GM18861 (cell line): ENCODE measurements around the gene FMO3.

Source experiments
- ATAC-seq: cut with Tn5 transposase; IDR thresholded peaks from one replicate; pipeline ENCODE4 v1.9.1; 2021; ENCODE audit not compliant: unreplicated experiment

FMO3 gene

DNA sequence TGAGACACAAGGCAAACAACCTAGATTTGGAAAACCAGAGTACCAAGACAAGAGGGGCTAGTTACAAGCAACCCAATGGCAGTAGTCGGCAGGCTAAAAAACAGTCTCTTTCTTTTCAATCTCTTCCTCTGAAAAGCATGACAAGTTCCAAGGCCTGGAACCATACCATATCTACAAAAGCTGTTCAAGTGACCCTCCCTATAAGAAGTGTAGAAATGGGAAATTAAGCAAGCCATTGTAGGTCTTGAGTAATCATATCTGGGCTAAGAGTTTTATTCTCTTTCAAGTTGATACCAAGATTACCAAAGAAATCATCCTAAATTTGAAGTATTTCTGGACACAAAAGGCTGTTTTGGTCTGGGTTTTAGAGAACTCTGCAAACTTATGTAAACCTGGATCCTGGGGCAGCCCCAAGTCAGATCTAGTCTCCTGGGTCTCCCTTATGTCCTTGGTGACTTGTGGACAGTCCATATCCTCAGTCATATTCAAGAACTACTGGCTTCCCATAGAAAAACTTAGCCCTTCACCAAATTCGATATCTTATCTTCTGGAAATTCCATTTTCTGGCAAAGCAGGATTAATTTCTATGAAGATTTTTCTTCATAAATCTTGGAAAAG lies 24.7 kb downstream of the FMO3 start:
- ATAC-seq, result no peak

GRCh38 chr1:171116676-171117075 lies 26.0 kb downstream of the FMO3 start:
- no peak for ATAC-seq

GRCh38 chr1:171117085-171117484 lies 26.4 kb downstream of the FMO3 start:
- ATAC-seq, result no peak

- ATAC-seq, result no peak
These were observed 28.9 kb downstream of the FMO3 start for GRCh38 chr1:171119648-171120047.

DNA sequence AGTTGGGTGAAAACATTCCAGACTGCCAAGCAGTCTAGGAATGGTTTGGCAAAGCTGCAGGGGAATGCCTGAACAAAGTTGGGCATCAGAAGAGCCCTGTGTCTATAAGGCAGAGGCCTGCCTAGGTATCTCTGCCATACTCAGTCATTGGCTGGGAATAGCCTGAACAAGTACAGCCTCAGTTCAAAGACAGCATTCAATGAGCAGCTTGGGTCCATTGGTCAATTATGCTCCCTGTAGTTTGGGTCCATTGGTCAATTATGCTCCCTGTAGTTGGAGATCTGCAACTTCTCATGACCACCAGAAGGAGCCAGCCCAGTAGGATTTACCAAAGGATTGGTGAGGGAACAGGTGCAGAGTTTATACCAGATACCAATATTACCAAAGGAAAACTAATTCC lies 31.6 kb downstream of the FMO3 start:
- no peak for ATAC-seq

DNA sequence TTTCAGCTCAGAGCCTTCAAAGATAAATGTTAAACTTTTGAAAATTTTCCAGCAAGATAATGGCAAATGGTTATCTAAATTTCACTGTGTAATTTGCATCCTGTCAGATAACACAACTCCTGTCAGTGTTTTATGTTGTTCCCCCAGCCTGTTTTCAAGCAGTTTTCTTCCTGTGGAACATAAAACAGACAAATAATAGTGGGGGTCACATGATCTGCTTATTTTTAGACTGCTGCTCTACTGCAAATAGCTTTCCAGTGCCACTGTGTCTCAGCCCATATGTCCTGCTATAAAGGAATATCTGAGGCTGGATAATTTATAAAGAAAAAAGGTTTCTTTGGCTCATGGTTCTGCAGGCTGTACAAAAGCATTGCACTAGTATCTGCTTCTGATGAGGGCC lies 32.2 kb downstream of the FMO3 start:
- ATAC-seq, result no peak

DNA sequence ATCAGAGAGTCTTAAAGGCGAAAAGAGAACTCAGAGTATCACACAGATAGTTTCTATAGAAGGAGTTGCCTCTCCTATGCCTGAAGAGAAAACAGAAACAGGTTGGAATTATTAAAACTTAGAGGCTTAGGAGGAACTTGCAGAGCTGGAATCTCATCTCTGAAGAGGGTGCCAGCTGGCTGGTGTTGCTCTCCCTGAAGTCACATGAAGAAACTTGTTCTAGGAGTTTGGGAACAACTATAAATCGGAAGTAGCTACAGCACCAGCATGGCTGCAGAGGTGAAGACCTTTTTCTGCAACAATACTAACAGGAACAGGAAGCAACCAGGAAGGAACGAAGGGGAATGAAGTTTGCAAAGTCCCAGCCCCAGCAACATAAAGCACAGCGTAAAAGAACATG lies 35.8 kb downstream of the FMO3 start:
- ATAC-seq, result no peak

GRCh38 chr1:171127099-171127498 lies 36.4 kb downstream of the FMO3 start:
- no peak for ATAC-seq

DNA sequence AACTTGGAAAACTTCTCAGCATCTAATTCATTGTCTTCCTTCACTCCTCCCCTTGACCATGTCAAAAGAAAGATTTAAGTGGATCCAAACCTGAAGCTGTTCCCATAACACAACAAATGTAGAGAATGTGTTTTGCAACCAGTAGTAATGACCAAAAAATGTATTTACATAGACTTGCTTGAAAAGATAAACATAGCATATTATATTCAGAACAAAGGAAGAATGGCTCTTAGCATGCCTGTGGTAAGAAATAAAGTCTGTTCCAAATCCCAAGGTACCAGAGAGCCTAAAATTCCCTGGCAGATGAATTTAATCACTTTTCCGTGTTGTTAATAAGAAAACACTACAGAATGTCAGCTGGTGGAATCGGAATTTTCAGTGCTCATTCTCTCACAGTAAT lies 36.8 kb downstream of the FMO3 start:
- ATAC-seq, result no peak

- no peak for ATAC-seq
These were observed 37.8 kb downstream of the FMO3 start for GRCh38 chr1:171128463-171128862.

GRCh38 chr1:171134204-171134923 lies 43.7 kb downstream of the FMO3 start:
- no peak for ATAC-seq

- ATAC-seq, result no peak
These were observed 46.9 kb downstream of the FMO3 start for GRCh38 chr1:171137580-171137979.

GRCh38 chr1:171138980-171139379 lies 48.3 kb downstream of the FMO3 start:
- no peak for ATAC-seq

GRCh38 chr1:171139890-171140289 lies 49.2 kb downstream of the FMO3 start:
- no peak for ATAC-seq

- no peak for ATAC-seq
These were observed 49.7 kb downstream of the FMO3 start for GRCh38 chr1:171140401-171140800.

GRCh38 chr1:171140956-171141687 lies 50.4 kb downstream of the FMO3 start:
- ATAC-seq, result no peak

DNA sequence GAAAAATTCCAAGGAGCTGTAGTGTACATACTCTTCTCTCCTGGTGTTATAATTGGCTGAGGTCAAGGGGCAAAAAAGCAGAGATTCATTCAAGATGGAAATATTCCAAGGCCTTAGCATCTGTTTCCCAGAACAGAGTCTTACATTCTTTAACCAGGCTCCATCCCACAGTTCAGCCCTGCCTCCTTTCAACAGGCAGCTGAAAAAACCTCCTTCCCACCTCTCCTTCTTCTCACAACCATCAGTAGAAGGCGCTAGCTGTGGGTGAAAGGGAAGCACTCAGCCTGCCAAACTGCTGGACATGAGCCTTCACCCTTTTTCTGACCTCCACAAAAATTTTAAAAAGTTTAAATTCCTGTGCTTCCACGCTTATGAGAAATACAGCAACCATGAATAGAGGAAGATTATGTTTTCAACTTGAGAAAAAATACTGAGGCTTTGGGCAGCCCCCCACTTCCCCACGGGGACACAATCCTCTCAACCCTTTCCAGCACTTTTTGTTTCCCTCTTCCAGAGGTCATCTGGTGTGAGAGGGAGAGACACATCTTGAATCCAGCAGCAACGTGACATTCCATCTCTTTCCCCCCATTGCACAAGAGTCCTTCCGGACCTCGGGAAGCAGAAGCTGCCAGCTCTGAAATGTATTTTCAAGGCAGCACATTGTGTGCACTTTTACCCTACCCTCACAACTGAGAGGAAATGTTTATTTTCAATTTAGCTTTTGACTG lies 51.1 kb downstream of the FMO3 start:
- no peak for ATAC-seq

GRCh38 chr1:171142416-171143385 lies 52.0 kb downstream of the FMO3 start:
- ATAC-seq, result no peak

GRCh38 chr1:171150156-171150555 lies 59.5 kb downstream of the FMO3 start:
- ATAC-seq, result no peak

DNA sequence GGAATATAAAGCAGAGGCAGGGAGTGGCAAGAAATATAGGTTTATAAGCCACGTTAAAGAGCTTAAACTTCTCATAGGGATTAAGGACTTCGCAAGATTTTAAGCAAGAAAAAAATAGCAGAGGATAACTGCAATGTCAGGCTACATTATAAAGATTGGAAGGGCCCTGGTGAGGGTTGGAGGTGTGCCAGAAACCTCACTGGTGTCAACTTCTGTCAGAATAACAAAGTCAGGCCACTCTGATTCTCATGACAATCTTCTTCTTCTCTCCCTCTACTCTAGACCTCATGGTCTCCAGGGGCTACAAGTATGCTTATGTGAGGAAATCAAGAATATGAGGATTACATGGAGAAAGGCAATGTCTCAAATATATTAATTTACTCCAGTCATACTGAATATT lies 61.8 kb downstream of the FMO3 start:
- ATAC-seq, result no peak
